GM12878 (cell line): Measurements from ENCODE around the gene ARHGEF1. TPM values are rescaled to one million over a fixed set of nuclear protein-coding genes. Genes with fewer than 3 reads are reported as not detected.

Source experiments
- CHD1 ChIP-seq: IDR thresholded peaks from 2 replicates; pipeline ENCODE4 v1.6.1; 2012; ENCODE audit warnings: low read depth, low read length, improper control_type of control experiment
- CHD2 ChIP-seq: IDR thresholded peaks from 2 replicates; pipeline ENCODE4 v1.6.1; 2011; ENCODE audit warnings: low read depth, low read length, improper control_type of control experiment, borderline replicate concordance
- DPF2 ChIP-seq: fragments of 450-650 bp; IDR thresholded peaks from 2 replicates; pipeline ENCODE4 v1.6.1; 2017; ENCODE audit warnings: mild to moderate bottlenecking
- EED ChIP-seq: sonication (generic); IDR thresholded peaks from 2 replicates; pipeline ENCODE4 v1.6.1; 2016; ENCODE audit warnings: antibody characterized with exemption, low read depth
- FOXM1 ChIP-seq: IDR thresholded peaks from 2 replicates; pipeline ENCODE4 v1.6.1; 2012; ENCODE audit warnings: low read depth, mild to moderate bottlenecking, inconsistent platforms, low read length, moderate library complexity
- NFIC ChIP-seq: IDR thresholded peaks from 2 replicates; pipeline ENCODE4 v1.6.1; 2012; ENCODE audit warnings: low read depth, mild to moderate bottlenecking, inconsistent platforms, low read length, moderate library complexity
- PAX8 ChIP-seq: fragments of 450-650 bp; IDR thresholded peaks from 2 replicates; pipeline ENCODE4 v1.6.1; 2017; ENCODE audit warnings: mild to moderate bottlenecking, moderate library complexity
- SP1 ChIP-seq: IDR thresholded peaks from one replicate; pipeline ENCODE4 v1.6.1; 2011; ENCODE audit warnings: low read depth, low read length
- SPI1 ChIP-seq: IDR thresholded peaks from 2 replicates; pipeline ENCODE4 v1.6.1; 2011; ENCODE audit warnings: low read depth, mild to moderate bottlenecking, low read length, moderate library complexity, borderline replicate concordance; ENCODE audit not compliant: insufficient read depth
- SUZ12 ChIP-seq: fragments of 200-600 bp; sonication (generic); IDR thresholded peaks from one replicate; pipeline ENCODE4 v1.6.1; 2018; ENCODE audit warnings: antibody characterized with exemption, mild to moderate bottlenecking; ENCODE audit not compliant: unreplicated experiment
- TCF7 ChIP-seq: IDR thresholded peaks from 2 replicates; pipeline ENCODE4 v1.6.1; 2014; ENCODE audit warnings: antibody characterized with exemption, borderline replicate concordance
- ZNF207 ChIP-seq: fragments of 450-650 bp; IDR thresholded peaks from 2 replicates; pipeline ENCODE4 v1.6.1; 2014; ENCODE audit warnings: antibody characterized with exemption, mild to moderate bottlenecking, borderline replicate concordance
- ZNF274 ChIP-seq: IDR thresholded peaks from one replicate; pipeline ENCODE4 v1.8.0; 2011; ENCODE audit not compliant: insufficient read length, insufficient read depth
- ZSCAN29 ChIP-seq: fragments of 450-650 bp; IDR thresholded peaks from 2 replicates; pipeline ENCODE4 v1.6.1; 2017; ENCODE audit warnings: mild to moderate bottlenecking, moderate library complexity
- polyA plus RNA-seq, 11 experiments: library from polyadenylated mRNA; depleted of rRNA in 4 of 11; unstranded in 6 of 11; stranded (reverse) in 5 of 11; fragments of >200 nt; fragmentation: Nextera tagmentation in 4 of 11; fragmentation: Illumina TruSeq in 1 of 11; extraction: Ambion mirVana in 4 of 11; extraction: Trizol in 1 of 11; gene quantifications; 1 replicate in 1 of 11; 2 replicates in 10 of 11; pipeline versions ENCODE4 v1.2.1 to v1.2.3, GENCODE V29; 2011 to 2016; ENCODE audit warnings: inconsistent platforms in 2 of 11, missing spikeins in 2 of 11, low read depth in 1 of 11
- total RNA-seq, 4 experiments: library from RNA; depleted of rRNA in 3 of 4; stranded (reverse); fragments of >200 nt in 3 of 4; fragmentation: Illumina TruSeq in 1 of 4; extraction: Trizol in 1 of 4; gene quantifications; 2 replicates each; pipeline versions ENCODE4 v1.2.1 to v1.2.3, GENCODE V29; 2013 to 2021
- TF ChIP-seq, protein P1 (sequence below): fragments of 450-650 bp; IDR thresholded peaks from 2 replicates; pipeline ENCODE4 v1.6.1; 2017; ENCODE audit warnings: mild to moderate bottlenecking, moderate library complexity
- TF ChIP-seq, protein P2 (sequence below): fragments of 450-650 bp; IDR thresholded peaks from 2 replicates; pipeline ENCODE4 v1.6.1; 2017; ENCODE audit warnings: low read depth, mild to moderate bottlenecking, moderate library complexity
- TF ChIP-seq, protein P3 (sequence below): fragments of 450-650 bp; IDR thresholded peaks from 2 replicates; pipeline ENCODE4 v1.6.1; 2018; ENCODE audit warnings: mild to moderate bottlenecking, low read depth, moderate library complexity; ENCODE audit not compliant: partially characterized antibody
- TF ChIP-seq, protein P4 (sequence below): fragments of 450-650 bp; formaldehyde crosslinking; IDR thresholded peaks from 2 replicates; pipeline ENCODE4 v1.4.0; 2022; ENCODE audit warnings: mild to moderate bottlenecking, moderate library complexity

The ARHGEF1 gene
- total and polyA plus RNA-seq, 10 of the 15 experiments (the other 5 are each of a cell fraction or from before 2014, with no cell fraction given), result 1.2 to 207 (median 53.9) TPM

DNA sequence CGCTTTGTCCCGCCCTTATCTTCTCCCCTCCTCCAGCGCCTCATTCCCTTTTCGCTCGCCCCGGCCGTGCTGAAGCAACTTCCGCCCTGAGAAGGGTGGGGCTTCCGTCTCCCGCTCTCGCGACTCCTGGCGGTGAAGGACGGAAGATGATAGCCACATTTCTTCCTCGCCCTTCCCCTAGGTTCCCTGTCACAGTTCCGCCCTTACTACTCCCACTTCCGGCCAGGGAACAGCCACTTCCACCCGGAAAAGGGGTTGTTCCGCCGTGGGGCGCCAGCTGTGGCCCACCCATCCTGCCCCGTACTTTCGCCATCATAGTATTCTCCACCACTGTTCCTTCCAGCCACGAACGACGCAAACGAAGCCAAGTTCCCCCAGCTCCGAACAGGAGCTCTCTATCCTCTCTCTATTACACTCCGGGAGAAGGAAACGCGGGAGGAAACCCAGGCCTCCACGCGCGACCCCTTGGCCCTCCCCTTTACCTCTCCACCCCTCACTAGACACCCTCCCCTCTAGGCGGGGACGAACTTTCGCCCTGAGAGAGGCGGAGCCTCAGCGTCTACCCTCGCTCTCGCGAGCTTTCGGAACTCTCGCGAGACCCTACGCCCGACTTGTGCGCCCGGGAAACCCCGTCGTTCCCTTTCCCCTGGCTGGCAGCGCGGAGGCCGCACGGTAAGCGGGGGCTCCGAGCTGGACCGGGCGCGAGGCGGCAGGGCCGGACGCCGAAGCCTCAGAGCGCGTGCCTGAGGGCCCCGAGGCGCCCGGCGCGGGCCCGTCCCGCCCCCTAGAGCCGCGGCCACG is 23.2 kb upstream of the ARHGEF1 start, which contains the start of gene RPS19 (continued):
- TF ChIP-seq, protein P1, sequence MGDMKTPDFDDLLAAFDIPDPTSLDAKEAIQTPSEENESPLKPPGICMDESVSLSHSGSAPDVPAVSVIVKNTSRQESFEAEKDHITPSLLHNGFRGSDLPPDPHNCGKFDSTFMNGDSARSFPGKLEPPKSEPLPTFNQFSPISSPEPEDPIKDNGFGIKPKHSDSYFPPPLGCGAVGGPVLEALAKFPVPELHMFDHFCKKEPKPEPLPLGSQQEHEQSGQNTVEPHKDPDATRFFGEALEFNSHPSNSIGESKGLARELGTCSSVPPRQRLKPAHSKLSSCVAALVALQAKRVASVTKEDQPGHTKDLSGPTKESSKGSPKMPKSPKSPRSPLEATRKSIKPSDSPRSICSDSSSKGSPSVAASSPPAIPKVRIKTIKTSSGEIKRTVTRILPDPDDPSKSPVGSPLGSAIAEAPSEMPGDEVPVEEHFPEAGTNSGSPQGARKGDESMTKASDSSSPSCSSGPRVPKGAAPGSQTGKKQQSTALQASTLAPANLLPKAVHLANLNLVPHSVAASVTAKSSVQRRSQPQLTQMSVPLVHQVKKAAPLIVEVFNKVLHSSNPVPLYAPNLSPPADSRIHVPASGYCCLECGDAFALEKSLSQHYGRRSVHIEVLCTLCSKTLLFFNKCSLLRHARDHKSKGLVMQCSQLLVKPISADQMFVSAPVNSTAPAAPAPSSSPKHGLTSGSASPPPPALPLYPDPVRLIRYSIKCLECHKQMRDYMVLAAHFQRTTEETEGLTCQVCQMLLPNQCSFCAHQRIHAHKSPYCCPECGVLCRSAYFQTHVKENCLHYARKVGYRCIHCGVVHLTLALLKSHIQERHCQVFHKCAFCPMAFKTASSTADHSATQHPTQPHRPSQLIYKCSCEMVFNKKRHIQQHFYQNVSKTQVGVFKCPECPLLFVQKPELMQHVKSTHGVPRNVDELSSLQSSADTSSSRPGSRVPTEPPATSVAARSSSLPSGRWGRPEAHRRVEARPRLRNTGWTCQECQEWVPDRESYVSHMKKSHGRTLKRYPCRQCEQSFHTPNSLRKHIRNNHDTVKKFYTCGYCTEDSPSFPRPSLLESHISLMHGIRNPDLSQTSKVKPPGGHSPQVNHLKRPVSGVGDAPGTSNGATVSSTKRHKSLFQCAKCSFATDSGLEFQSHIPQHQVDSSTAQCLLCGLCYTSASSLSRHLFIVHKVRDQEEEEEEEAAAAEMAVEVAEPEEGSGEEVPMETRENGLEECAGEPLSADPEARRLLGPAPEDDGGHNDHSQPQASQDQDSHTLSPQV, result peak; percentile 79; the same call in 1 of the 2 replicates
- no peak for TF ChIP-seq TCF7
- TF ChIP-seq PAX8, result no peak
- TF ChIP-seq FOXM1, result peak; percentile 30; the same call in 1 of the 2 replicates
- TF ChIP-seq SP1, result peak; percentile 95
- TF ChIP-seq EED, result peak; percentile 78; the same call in 1 of the 2 replicates
- TF ChIP-seq SPI1, result peak; percentile 79
- no peak; the same call in 1 of the 2 replicates for TF ChIP-seq CHD1
- peak; percentile 95 for TF ChIP-seq DPF2
- peak; percentile 99 for TF ChIP-seq CHD2
- TF ChIP-seq SUZ12, result no peak
- TF ChIP-seq, protein P2, sequence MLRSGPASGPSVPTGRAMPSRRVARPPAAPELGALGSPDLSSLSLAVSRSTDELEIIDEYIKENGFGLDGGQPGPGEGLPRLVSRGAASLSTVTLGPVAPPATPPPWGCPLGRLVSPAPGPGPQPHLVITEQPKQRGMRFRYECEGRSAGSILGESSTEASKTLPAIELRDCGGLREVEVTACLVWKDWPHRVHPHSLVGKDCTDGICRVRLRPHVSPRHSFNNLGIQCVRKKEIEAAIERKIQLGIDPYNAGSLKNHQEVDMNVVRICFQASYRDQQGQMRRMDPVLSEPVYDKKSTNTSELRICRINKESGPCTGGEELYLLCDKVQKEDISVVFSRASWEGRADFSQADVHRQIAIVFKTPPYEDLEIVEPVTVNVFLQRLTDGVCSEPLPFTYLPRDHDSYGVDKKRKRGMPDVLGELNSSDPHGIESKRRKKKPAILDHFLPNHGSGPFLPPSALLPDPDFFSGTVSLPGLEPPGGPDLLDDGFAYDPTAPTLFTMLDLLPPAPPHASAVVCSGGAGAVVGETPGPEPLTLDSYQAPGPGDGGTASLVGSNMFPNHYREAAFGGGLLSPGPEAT, result peak; percentile 96
- TF ChIP-seq ZNF207, result peak; percentile 45; the same call in 1 of the 2 replicates
- no peak for TF ChIP-seq NFIC
- TF ChIP-seq, protein P3, sequence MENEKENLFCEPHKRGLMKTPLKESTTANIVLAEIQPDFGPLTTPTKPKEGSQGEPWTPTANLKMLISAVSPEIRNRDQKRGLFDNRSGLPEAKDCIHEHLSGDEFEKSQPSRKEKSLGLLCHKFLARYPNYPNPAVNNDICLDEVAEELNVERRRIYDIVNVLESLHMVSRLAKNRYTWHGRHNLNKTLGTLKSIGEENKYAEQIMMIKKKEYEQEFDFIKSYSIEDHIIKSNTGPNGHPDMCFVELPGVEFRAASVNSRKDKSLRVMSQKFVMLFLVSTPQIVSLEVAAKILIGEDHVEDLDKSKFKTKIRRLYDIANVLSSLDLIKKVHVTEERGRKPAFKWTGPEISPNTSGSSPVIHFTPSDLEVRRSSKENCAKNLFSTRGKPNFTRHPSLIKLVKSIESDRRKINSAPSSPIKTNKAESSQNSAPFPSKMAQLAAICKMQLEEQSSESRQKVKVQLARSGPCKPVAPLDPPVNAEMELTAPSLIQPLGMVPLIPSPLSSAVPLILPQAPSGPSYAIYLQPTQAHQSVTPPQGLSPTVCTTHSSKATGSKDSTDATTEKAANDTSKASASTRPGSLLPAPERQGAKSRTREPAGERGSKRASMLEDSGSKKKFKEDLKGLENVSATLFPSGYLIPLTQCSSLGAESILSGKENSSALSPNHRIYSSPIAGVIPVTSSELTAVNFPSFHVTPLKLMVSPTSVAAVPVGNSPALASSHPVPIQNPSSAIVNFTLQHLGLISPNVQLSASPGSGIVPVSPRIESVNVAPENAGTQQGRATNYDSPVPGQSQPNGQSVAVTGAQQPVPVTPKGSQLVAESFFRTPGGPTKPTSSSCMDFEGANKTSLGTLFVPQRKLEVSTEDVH, result peak; percentile 96
- TF ChIP-seq, protein P4, sequence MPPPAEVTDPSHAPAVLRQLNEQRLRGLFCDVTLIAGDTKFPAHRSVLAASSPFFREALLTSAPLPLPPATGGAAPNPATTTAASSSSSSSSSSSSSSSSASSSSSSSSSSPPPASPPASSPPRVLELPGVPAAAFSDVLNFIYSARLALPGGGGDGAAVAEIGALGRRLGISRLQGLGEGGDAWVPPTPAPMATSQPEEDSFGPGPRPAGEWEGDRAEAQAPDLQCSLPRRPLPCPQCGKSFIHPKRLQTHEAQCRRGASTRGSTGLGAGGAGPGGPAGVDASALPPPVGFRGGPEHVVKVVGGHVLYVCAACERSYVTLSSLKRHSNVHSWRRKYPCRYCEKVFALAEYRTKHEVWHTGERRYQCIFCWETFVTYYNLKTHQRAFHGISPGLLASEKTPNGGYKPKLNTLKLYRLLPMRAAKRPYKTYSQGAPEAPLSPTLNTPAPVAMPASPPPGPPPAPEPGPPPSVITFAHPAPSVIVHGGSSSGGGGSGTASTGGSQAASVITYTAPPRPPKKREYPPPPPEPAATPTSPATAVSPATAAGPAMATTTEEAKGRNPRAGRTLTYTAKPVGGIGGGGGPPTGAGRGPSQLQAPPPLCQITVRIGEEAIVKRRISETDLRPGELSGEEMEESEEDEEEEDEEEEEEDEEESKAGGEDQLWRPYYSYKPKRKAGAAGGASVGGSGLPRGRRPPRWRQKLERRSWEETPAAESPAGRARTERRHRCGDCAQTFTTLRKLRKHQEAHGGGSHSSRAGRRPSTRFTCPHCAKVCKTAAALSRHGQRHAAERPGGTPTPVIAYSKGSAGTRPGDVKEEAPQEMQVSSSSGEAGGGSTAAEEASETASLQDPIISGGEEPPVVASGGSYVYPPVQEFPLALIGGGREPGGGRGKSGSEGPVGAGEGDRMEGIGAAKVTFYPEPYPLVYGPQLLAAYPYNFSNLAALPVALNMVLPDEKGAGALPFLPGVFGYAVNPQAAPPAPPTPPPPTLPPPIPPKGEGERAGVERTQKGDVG (CRISPR knock-in tag), result no peak
- TF ChIP-seq ZNF274, result no peak
- TF ChIP-seq ZSCAN29, result peak; percentile 72; the same call in 1 of the 2 replicates
